GM23338 (cell line): ENCODE data around the gene MICB.

ENCODE experiments used
- EZH2 ChIP-seq: fragments of 200-600 bp; sonication (generic); IDR thresholded peaks from one replicate; pipeline ENCODE4 v1.8.0; 2017; ENCODE audit warnings: antibody characterized with exemption, mild to moderate bottlenecking, low read depth; ENCODE audit not compliant: unreplicated experiment
- EZH2phosphoT487 ChIP-seq: fragments of 200-600 bp; sonication (generic); IDR thresholded peaks from one replicate; pipeline ENCODE4 v1.8.1; 2018; ENCODE audit warnings: antibody characterized with exemption; ENCODE audit not compliant: unreplicated experiment
- TF ChIP-seq, protein P1 (sequence below), 2 experiments: fragments of 200-600 bp in 1 of 2; sonication (generic) in 1 of 2; conservative IDR thresholded peaks; 2 replicates each; pipeline versions ENCODE4 v1.5.1 to v1.6.1; 2016 to 2017; ENCODE audit warnings: antibody characterized with exemption in 2 of 2, low read depth in 2 of 2, mild to moderate bottlenecking in 2 of 2, moderate library complexity in 1 of 2
- TF ChIP-seq, protein P2 (sequence below): IDR thresholded peaks from one replicate; pipeline ENCODE4 v1.6.1; 2018; ENCODE audit warnings: antibody characterized with exemption; ENCODE audit not compliant: unreplicated experiment

DNA sequence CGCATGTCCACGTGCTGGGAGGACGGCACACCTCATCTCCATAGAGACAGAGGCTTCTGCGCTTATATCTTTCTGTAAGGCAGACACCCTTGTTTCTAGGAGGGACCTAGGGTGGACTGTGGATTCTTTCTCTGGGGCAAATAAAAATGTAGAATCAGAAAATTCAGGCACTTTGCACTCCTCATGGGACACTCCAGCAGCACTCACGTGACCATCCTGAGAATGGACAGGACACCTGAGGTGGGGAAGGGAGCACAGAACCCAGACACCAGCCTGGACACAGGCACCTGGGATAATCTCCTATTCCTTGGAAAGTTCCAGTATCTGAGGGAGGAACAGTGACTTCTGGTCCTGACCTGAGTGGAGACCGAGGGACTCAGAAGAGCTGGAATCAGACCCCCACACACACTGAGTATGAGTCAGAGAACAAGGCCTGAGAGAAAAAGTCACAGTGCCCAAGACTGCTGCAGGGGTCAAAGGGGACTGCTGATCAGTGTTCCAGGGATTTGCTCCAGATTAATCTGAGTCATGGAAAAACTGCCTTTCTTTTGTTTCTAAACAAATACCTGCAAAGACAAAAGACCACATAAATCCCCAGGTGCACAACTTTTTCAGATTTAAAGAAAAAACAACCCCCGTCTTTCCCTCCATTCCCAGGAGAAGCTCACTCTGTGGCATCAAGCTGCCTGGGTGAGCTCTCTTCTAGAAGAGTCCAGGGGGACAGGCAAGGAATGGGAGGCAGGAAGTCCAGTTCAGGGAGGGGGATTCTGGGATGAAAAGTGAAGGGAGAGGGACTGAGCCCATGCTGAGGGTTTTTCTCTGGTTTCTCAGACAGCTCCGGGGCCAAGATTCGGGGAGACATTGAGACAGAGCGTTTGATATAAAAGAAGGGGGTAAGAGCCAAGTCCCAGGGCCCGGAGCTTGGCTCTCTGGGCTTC is 35.6 kb upstream of the MICB start:
- TF ChIP-seq, protein P1, sequence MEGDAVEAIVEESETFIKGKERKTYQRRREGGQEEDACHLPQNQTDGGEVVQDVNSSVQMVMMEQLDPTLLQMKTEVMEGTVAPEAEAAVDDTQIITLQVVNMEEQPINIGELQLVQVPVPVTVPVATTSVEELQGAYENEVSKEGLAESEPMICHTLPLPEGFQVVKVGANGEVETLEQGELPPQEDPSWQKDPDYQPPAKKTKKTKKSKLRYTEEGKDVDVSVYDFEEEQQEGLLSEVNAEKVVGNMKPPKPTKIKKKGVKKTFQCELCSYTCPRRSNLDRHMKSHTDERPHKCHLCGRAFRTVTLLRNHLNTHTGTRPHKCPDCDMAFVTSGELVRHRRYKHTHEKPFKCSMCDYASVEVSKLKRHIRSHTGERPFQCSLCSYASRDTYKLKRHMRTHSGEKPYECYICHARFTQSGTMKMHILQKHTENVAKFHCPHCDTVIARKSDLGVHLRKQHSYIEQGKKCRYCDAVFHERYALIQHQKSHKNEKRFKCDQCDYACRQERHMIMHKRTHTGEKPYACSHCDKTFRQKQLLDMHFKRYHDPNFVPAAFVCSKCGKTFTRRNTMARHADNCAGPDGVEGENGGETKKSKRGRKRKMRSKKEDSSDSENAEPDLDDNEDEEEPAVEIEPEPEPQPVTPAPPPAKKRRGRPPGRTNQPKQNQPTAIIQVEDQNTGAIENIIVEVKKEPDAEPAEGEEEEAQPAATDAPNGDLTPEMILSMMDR (conservative IDR thresholded peaks at IDR 0.05; ENCODE audit: low read depth in 2 of 2) = no peak
- no peak for TF ChIP-seq EZH2
- TF ChIP-seq, protein P2, sequence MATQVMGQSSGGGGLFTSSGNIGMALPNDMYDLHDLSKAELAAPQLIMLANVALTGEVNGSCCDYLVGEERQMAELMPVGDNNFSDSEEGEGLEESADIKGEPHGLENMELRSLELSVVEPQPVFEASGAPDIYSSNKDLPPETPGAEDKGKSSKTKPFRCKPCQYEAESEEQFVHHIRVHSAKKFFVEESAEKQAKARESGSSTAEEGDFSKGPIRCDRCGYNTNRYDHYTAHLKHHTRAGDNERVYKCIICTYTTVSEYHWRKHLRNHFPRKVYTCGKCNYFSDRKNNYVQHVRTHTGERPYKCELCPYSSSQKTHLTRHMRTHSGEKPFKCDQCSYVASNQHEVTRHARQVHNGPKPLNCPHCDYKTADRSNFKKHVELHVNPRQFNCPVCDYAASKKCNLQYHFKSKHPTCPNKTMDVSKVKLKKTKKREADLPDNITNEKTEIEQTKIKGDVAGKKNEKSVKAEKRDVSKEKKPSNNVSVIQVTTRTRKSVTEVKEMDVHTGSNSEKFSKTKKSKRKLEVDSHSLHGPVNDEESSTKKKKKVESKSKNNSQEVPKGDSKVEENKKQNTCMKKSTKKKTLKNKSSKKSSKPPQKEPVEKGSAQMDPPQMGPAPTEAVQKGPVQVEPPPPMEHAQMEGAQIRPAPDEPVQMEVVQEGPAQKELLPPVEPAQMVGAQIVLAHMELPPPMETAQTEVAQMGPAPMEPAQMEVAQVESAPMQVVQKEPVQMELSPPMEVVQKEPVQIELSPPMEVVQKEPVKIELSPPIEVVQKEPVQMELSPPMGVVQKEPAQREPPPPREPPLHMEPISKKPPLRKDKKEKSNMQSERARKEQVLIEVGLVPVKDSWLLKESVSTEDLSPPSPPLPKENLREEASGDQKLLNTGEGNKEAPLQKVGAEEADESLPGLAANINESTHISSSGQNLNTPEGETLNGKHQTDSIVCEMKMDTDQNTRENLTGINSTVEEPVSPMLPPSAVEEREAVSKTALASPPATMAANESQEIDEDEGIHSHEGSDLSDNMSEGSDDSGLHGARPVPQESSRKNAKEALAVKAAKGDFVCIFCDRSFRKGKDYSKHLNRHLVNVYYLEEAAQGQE = no peak
- no peak for TF ChIP-seq EZH2phosphoT487
